Kidney (tissue), 14 donors: ENCODE results near the gene DARS1. TPM values are rescaled to one million over a fixed set of nuclear protein-coding genes. Genes with fewer than 3 reads are reported as not detected.
A peak's percentile ranks its signal among the peaks of the same experiment; 100 is the strongest.

Source experiments
- DNase-seq, 5 donors: peaks; one replicate each; pipeline ENCODE4 v3.0.0-alpha.2; 2013 to 2020
- FAIRE-seq: peaks from 2 replicates; lab custom pipeline; 2012; peaks lifted over from hg19 to GRCh38; lab: Jason Lieb, UNC
- H3K27ac ChIP-seq, 2 donors: one replicate each; pipeline ENCODE4 v1.7.0; 2013; ENCODE audit warnings: low read depth in 2 of 2, low read length in 2 of 2, inconsistent platforms in 1 of 2
- H3K27me3 ChIP-seq: one replicate; pipeline ENCODE4 v1.7.1; 2013; ENCODE audit warnings: low read length, inconsistent platforms; ENCODE audit not compliant: control insufficient read depth, insufficient read depth
- H3K36me3 ChIP-seq, 3 donors: one replicate each; pipeline versions ENCODE4 v1.7.0 to v1.7.1; 2013; ENCODE audit warnings: low read length in 3 of 3, control low read depth in 1 of 3, inconsistent platforms in 1 of 3; ENCODE audit not compliant: insufficient read depth in 3 of 3, control insufficient read depth in 2 of 3
- H3K4me1 ChIP-seq, 3 donors: one replicate each; pipeline versions ENCODE4 v1.7.0 to v1.7.1; 2013; ENCODE audit warnings: low read length in 3 of 3, inconsistent platforms in 1 of 3, low read depth in 1 of 3; ENCODE audit not compliant: control insufficient read depth in 2 of 3, insufficient read depth in 2 of 3
- H3K4me3 ChIP-seq, 3 donors: one replicate each; pipeline versions ENCODE4 v1.7.0 to v1.8.1; 2013; ENCODE audit warnings: low read length in 3 of 3, control low read depth in 1 of 3, inconsistent platforms in 1 of 3
- H3K9ac ChIP-seq, 3 donors: one replicate each; pipeline versions ENCODE4 v1.7.0 to v1.7.1; 2013; ENCODE audit warnings: low read length in 3 of 3, control low read depth in 1 of 3, inconsistent platforms in 1 of 3
- H3K9me3 ChIP-seq, 3 donors: one replicate each; pipeline versions ENCODE4 v1.7.0 to v1.7.1; 2013; ENCODE audit warnings: low read length in 3 of 3, control low read depth in 1 of 3, inconsistent platforms in 1 of 3; ENCODE audit not compliant: control insufficient read depth in 2 of 3, insufficient read depth in 1 of 3
- intact Hi-C: fragments of 100-400 bp; cut with DNase I; formaldehyde crosslinking; loops from one replicate; pipeline ENCODE4 v1.11.1; 2022
- polyA plus RNA-seq: library from polyadenylated mRNA; stranded (reverse); fragments of 350-450 nt; fragmentation: Illumina TruSeq; extraction: RNeasy Lipid Tissue Mini Kit (QIAGEN cat#74804); gene quantifications from one replicate; pipeline ENCODE4 v1.2.3, GENCODE V29; 2014; ENCODE audit warnings: low read depth, low replicate concordance; ENCODE audit not compliant: insufficient read depth
- total RNA-seq: library from RNA; stranded (reverse); fragmentation: NEBNext Ultra II Directional; extraction: Animal tissue kit (Norgen Biotek cat#: 25700); gene quantifications from one replicate; pipeline ENCODE4 v1.2.1, GENCODE V29; 2021
- TF ChIP-seq, protein P1 (sequence below): IDR thresholded peaks from 3 replicates; pipeline ENCODE4 v1.5.1; 2012; ENCODE audit warnings: mild to moderate bottlenecking, moderate library complexity, borderline replicate concordance; ENCODE audit not compliant: insufficient read depth; ENCODE audit errors: extremely low read depth
- donor health status: control.
- donor health status: control.
- donor health status: control.
- donor health status: control.
- donor health status: control.
- donor health status: DM: yes; HTN: yes; CAD: no.
- donor health status: Normal renal cell carcinoma (clear cell type).

Gene DARS1
- total and polyA plus RNA-seq, 2 donors from 2014 or later, result 39.5 to 77.4 TPM

DNA sequence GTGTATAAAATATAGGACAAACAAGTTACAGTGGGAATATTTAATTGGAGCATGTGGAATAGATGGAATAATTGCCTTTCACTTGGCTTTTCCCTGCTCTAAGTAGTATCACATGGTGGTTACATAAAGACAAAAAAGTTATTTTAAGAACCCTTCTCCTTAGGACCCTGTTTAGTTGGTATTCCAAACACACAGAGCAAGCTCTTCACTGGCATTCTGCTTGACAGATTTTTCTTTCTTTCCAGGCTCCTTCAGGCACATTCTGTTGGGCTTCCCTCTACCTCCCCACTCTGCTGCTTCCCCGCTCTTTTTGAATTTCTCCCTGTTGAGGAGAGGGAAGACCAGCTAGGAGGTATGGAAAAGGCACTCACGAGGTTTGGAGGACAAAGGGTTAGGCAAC is 29.0 kb upstream of the DARS1 start:
- peaks cover 7 to 14% (median 11%) of the 10 kb centered on the region in 3 donors for H3K4me1 ChIP-seq
- no peak overlapping the region for H3K4me3 ChIP-seq
- H3K27me3 ChIP-seq, result no peaks in the 10 kb centered on the region
- FAIRE-seq (no peak), DNase-seq (no peak)
- TF ChIP-seq, protein P1, sequence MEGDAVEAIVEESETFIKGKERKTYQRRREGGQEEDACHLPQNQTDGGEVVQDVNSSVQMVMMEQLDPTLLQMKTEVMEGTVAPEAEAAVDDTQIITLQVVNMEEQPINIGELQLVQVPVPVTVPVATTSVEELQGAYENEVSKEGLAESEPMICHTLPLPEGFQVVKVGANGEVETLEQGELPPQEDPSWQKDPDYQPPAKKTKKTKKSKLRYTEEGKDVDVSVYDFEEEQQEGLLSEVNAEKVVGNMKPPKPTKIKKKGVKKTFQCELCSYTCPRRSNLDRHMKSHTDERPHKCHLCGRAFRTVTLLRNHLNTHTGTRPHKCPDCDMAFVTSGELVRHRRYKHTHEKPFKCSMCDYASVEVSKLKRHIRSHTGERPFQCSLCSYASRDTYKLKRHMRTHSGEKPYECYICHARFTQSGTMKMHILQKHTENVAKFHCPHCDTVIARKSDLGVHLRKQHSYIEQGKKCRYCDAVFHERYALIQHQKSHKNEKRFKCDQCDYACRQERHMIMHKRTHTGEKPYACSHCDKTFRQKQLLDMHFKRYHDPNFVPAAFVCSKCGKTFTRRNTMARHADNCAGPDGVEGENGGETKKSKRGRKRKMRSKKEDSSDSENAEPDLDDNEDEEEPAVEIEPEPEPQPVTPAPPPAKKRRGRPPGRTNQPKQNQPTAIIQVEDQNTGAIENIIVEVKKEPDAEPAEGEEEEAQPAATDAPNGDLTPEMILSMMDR, result no peak
- peak overlapping the region; percentile 59 to 63 for H3K27ac ChIP-seq
- intact Hi-C loops, result no loop called here
- H3K36me3 ChIP-seq, result no peaks in the 10 kb centered on the region
- H3K9ac ChIP-seq, result peak overlapping the region in 2 of 3 donors; percentile 24 to 30
- H3K9me3 ChIP-seq, result no peaks in the 10 kb centered on the region

DNA sequence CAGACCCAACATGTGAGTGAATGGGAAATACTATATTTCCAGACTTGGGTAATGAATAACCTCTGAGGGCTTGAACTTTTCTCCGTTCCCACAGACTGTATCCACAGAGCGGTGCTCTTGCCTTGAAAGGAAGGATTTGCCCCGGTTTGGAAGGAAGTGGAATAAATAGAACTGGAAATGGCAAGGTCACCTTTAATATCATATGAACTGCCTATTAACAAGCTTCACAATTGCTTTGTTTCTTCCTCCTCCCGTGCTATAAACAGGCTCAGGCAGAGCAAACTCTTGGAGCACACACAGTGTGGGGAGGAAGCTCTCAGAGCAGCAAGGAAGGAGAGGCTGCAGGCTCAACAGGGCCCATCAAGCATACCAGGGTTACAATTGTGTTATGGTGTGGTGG is 28.5 kb upstream of the DARS1 start:
- TF ChIP-seq, protein P1, result peak; percentile 38
- Histone ChIP-seq H3K9me3 (no peaks in the 10 kb centered on the region), H3K4me3 (no peak overlapping the region), H3K9ac (peak overlapping the region in 2 of 3 donors; percentile 24 to 30), H3K27me3 (no peaks in the 10 kb centered on the region), H3K27ac (peak overlapping the region; percentile 59 to 63), H3K36me3 (no peaks in the 10 kb centered on the region), H3K4me1 (peaks cover 7 to 14% (median 11%) of the 10 kb centered on the region in 3 donors)
- peak; percentile 88 for FAIRE-seq
- intact Hi-C loops, result no loop called here
- peak in 3 of 5 donors; percentile 47 to 88 (median 84) for DNase-seq

DNA sequence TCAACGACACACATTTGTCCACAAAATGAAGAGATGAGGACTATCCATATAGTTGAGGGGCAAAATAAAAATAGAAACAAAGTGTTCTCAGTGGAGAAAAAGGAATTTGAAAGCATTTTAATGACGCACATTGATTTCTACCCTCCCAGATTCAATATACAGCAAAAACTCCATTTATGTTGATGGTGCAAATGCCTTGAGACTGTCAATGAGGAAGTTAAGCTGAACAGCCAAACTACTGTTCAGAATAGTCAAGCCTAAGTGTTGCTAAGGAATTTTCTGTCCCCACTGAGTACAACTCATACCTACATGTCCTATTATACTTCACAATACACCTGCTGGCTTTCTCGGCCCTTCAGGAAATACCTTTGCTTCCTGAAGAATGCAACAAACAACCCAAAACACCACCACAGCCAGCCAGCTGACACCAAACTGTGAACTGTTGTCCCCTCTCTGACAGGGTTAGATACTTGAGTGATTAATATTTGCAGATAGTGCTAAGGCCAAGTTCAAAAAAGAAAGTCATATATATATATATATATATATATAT is 27.8 kb upstream of the DARS1 start:
- H3K4me1 ChIP-seq, result peaks cover 7 to 14% (median 11%) of the 10 kb centered on the region in 3 donors
- H3K27me3 ChIP-seq, result no peaks in the 10 kb centered on the region
- no peaks in the 10 kb centered on the region for H3K9me3 ChIP-seq
- H3K27ac ChIP-seq, result no peak overlapping the region
- intact Hi-C loops, result no loop called here
- no peak overlapping the region for H3K4me3 ChIP-seq
- TF ChIP-seq, protein P1, result no peak
- no peak overlapping the region for H3K9ac ChIP-seq
- DNase-seq, result no peak
- no peaks in the 10 kb centered on the region for H3K36me3 ChIP-seq
- no peak for FAIRE-seq
